Erythroblast (primary cell): ENCODE data around the gene SEMA6C.

ENCODE experiments used
- GATA1 ChIP-seq: IDR thresholded peaks from 2 replicates; pipeline ENCODE4 v1.6.1; 2011; ENCODE audit warnings: low read depth, mild to moderate bottlenecking, control low read depth, low read length, moderate library complexity
- POLR2A ChIP-seq: IDR thresholded peaks from 2 replicates; pipeline ENCODE4 v1.6.1; 2011; ENCODE audit warnings: mild to moderate bottlenecking, low read length

DNA sequence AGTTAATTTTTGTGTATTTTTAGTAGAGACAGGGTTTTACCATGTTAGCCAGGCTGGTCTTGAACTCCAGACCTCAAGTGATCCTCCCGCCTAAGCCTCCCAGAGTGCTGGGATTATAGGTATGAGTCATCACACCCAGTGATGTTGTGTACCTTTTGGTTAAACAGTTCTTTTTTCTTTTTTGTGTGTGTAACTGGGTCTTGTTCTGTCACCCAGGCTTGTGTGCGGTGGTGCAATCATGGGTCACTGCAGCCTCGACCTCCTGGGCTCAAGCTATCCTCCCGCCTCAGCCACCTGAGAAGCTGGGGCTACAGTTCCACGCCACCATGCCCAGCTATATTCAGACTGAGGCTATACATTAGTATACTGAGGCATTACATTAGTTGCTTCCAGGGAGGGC is 38.1 kb downstream of the SEMA6C start:
- TF ChIP-seq POLR2A: no peak
- TF ChIP-seq GATA1: no peak
